WI38 (cell line): ENCODE results near the gene ARHGAP44.
A peak's percentile ranks its signal among the peaks of the same experiment; 100 is the strongest.

Source experiments
- H3K4me3 ChIP-seq: 2 replicates; pipeline ENCODE4 v1.5.1; 2011; ENCODE audit warnings: low read depth, mild to moderate bottlenecking, control low read depth, low read length
- CTCF ChIP-seq: IDR thresholded peaks from 2 replicates; pipeline ENCODE4 v1.5.1; 2012; ENCODE audit warnings: low read depth, mild to moderate bottlenecking, control low read depth, low read length

Gene ARHGAP44

GRCh38 chr17:13025258-13025627 lies 235.9 kb downstream of the ARHGAP44 start:
- no peak for TF ChIP-seq CTCF
- no peak overlapping the region for H3K4me3 ChIP-seq

GRCh38 chr17:13025687-13026086 lies 236.4 kb downstream of the ARHGAP44 start:
- no peak for TF ChIP-seq CTCF
- no peak overlapping the region for H3K4me3 ChIP-seq

- TF ChIP-seq CTCF = no peak
- H3K4me3 ChIP-seq = no peak overlapping the region
Measured at GRCh38 chr17:13027246-13027645, 237.9 kb downstream of the ARHGAP44 start.

- no peak for TF ChIP-seq CTCF
- H3K4me3 ChIP-seq = no peak overlapping the region
Measured at GRCh38 chr17:13029340-13029739, 240.0 kb downstream of the ARHGAP44 start.

GRCh38 chr17:13030056-13030455 lies 240.8 kb downstream of the ARHGAP44 start:
- TF ChIP-seq CTCF = no peak
- no peak overlapping the region for H3K4me3 ChIP-seq

GRCh38 chr17:13030459-13031300 lies 241.4 kb downstream of the ARHGAP44 start:
- peak; percentile 74 for TF ChIP-seq CTCF
- H3K4me3 ChIP-seq = no peak overlapping the region

- TF ChIP-seq CTCF = peak; percentile 86
Measured at GRCh38 chr17:13031718-13032350, 242.5 kb downstream of the ARHGAP44 start.

More at GRCh38 chr17:13031718-13032350, 242.5 kb downstream of the ARHGAP44 start:
- no peak overlapping the region for H3K4me3 ChIP-seq
